GM15510 (cell line): ENCODE results near the gene RPL37A.

Experiments used
- POLR2A ChIP-seq: IDR thresholded peaks from 3 replicates; pipeline ENCODE4 v1.6.1; 2011; ENCODE audit warnings: borderline replicate concordance; ENCODE audit not compliant: insufficient read length; ENCODE audit errors: extremely low read depth

The RPL37A gene

DNA sequence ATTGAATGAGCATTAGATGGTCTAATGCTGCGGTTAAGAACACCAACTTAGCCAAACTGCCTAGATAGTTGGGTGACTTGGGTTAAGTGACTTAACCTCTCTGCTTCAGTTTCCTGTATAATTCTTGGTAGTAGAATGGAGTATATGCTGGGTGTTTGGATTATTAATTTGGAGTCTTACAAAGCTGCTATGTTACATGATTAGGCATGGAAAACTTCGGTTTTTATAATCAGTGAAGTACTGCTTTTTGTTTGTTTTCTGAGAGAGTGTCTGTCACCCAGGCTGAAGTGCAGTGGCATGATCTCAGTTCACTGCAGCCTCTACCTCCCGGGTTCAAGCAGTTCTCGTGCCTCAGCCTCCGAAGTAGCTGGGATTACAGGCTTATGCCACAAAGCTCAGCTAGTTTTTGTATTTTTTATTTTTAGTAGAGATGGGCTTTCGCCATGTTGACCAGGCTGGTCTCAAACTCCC is 4.5 kb downstream of the RPL37A start:
- TF ChIP-seq POLR2A = peak; percentile 22

GRCh38 chr2:216503697-216504375 is 5.2 kb downstream of the RPL37A start:
- TF ChIP-seq POLR2A = no peak

GRCh38 chr2:216504376-216504762 is 5.7 kb downstream of the RPL37A start:
- TF ChIP-seq POLR2A = no peak

- peak; percentile 14 for TF ChIP-seq POLR2A
Observed at GRCh38 chr2:216505133-216506106, 6.8 kb downstream of the RPL37A start.

DNA sequence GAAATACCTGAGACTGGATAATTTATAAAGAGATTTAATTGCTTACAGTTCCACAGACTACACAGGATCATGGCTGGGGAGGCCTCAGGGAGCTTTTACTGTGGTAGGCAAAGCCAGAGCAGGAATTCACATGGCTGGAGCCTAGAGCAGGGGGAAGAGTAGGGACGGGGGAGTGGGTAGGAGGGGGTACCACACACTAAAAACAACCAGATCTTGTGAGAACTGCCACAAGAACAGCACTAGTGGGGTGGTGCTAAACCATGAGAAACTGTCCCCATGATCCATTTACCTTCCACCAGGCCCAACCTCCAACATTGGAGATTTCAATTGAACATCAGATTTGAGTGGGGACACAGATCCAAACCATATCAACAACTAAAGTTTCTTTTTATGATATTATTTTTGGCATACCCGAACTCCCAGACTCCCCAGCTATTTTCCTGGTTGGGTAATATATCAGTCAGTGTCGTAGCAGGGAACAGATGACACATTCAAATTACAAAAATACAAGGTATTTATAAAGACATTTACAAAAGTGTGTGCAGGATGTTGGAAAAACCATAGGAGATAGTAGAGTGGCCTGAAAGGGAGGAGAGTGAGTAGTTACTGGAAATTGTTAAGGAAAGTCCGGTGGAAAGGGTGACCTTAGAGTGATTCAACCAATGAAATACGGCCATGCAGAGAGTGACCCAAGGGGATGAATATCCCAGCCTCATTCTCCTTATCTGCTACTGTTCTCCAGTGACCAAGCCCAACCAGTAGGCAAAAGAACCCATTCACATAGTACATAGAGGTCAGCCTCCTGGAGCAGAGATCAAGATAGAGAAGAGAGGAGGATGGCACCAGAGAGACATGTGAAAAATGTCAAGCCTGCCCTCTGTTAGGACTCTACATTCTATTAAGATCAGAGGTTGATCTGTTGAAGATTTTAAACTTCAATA is 8.8 kb downstream of the RPL37A start:
- TF ChIP-seq POLR2A = no peak

DNA sequence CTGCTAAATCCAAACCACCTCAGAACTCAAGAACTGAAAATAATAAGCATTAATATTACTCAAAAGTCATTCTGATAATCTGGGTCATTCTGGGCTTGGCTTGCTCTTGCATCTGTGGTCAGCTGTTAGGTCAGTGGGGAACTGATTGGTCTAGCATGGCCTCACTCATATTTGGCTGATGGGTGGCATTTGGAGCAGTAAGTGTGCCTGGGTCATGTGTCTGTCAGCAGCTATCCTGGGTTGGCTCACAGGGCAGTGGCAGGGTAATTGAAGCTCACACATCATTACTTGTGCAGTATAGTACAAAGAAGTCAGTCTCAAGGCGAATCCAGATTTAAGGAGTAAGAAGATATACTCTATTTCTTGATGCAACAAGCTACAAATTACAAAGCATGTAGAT is 9.6 kb downstream of the RPL37A start:
- TF ChIP-seq POLR2A = no peak

GRCh38 chr2:216516730-216517350 is 18.2 kb downstream of the RPL37A start:
- TF ChIP-seq POLR2A = no peak

DNA sequence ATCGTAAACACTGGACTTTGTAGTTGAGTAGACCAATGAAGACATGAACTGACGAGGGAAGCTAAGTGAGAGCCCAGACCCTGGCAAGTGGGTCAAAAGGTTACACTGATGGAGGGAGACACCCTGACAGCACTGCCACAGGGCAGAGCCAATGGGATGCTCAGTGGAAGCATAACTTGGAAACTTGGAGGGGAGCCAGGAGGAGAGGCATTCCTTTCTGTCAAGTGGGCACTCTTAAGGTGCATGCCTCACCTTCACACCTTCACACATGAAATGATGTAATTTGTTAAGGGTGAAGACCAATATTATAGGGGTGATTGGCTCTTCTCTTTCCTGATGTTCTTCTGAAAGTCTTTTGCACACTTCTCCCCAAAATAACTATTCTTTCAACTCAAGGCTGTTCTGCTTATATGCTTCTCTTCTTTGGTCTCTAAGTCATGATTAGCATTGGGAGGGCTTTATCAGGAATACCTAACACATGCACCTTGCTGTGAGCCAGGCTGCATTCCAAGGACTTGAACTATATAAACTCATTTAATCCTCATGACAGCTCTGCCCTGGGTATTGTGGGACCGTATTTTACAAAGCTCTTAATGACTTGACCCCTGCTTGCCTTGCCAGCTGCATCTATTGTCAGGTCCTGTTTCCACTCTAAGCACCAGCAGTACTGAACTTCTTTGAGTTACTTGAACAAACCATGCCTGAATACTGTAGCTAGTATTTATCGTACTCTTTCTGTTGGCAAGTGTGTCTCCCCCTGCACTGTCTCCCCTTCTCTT is 19.0 kb downstream of the RPL37A start:
- TF ChIP-seq POLR2A = no peak

DNA sequence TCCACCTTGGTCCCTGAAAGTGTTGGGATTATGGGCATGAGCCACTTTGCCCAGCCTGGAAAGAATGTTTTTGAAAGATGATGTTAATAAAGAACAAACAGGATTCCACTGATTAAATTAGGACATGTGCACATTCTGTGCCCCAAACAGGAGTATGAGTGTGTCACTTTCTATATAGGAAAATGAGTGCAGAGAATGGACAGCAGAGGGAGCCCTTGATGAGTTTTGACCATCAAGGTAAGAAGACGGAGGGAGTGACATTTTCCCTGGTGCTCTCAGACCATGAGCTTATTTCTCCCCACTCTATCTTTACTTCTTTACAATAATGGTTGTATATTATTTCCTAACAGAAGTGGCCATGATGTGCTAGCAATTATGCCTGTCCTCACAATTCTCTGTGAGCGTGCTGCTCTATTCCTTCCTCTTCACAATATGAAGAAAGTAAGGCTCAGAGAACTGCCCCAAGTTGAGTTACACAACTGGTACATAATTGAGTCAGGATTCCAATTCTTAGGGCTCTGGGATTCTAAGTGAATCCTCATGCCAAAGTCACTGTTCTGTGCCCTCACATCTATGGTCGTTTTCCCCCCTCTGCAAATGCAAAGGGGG is 20.6 kb downstream of the RPL37A start:
- TF ChIP-seq POLR2A = no peak

DNA sequence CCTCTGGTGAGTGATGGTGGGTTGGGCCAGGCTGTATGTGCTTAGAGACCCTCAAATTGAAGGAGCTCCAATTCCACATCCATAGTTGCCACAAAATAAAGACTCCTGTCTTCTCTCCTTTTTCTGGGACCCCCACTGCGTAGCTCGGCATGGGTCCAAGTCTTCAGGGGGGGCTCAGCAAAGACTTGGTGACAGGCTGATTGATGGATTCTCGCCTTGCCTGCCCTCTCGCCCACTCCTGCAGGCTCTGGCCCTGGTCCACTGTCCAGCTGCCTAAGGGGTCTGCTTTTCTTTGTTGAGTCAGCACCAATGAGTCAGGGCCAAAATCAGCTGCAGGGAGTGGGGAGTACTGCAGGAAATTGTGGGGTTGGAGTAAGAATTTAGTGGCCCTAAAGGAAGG is 21.5 kb downstream of the RPL37A start:
- no peak for TF ChIP-seq POLR2A

GRCh38 chr2:216522892-216523502 is 24.4 kb downstream of the RPL37A start:
- no peak for TF ChIP-seq POLR2A

- no peak for TF ChIP-seq POLR2A
Observed at GRCh38 chr2:216525972-216526371, 27.3 kb downstream of the RPL37A start.

DNA sequence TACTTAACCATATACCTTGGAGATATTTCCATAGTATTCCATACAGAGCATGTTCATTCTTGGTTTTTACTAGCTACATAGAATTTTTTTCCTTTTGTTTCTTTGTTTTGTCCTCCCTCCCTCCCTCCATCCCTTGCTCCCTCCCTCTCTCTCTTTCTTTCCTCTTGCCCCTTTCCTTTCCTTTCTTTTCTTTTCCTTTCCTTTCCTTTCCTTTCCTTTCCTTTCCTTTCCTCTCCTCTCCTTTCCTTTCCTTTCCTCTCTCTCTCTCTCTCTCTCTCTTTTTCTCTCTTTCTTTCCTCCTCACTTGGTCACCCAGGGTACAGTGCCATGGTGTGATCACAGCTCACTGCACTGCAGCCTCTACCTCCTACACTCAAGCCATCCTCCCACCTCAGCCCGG is 28.3 kb downstream of the RPL37A start:
- no peak for TF ChIP-seq POLR2A
